ENCODE data around the gene GNG7.
"Not testable (repeated sequence)": the region's sequence is repeated elsewhere in the genome, so short reads cannot be mapped to it uniquely, and the experiment has no call there.

Gene GNG7

DNA sequence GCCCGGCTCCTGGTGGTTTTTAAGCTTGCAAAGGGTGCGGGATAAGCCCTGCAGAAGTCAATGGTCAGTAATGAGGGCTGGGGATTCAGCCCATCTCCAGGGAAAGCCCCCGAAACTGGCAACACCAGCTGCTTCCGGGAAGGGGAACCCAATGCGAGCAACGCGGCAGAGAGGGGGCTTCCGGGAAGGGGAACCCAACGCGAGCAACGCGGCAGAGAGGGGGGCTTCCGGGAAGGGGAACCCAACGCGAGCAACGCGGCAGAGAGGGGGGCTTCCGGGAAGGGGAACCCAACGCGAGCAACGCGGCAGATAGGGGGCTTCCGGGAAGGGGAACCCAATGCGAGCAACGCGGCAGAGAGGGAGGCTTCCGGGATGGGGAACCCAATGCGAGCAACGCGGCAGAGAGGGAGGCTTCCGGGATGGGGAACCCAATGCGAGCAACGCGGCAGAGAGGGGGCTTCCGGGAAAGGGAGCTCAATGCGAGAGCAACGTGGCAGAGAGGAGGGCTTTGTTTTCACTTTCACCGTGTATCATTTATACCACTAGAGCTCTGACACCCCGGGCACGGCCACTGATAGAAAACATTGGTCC lies 80.0 kb downstream of the GNG7 start:
- DNase-seq: not testable (repeated sequence)

DNA sequence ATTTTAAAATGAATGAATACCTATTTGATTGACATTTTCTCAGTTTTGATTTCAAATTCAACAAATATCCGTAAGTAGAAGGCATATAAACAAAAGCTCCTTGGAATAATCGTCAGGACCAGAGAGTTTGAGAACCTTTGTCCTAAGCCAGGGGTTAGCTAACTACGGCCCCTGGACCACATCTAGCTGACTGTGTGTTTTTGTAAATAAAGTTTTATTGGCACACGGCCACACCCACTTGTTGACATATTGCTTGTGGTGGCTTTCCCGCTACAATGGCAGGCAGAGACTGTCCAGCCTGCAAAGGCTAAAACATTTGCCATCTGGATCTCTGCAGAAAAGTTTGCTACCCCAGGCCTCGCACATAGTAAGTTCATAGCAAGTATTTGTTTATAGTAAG lies 83.4 kb downstream of the GNG7 start:
- no peak for DNase-seq

DNA sequence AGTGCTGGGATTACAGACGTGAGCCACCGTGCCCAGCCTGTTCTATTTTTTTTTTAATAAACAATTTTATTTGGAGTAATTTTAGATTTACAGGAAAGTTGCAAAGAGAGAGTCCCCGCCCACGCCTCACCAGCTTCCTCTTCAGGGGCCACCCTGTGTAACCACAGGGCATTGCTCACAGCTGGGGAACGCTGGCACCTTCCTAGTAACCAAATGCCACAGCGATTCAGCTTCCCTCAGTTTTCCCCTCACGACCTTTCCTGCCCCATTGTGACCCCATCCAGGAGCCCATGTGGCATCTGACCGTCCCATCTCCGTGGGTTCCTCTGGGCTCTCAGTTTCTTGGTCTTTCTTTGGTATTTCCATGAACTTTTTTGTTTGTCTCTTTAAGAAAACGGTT lies 83.9 kb downstream of the GNG7 start:
- no peak for DNase-seq

DNA sequence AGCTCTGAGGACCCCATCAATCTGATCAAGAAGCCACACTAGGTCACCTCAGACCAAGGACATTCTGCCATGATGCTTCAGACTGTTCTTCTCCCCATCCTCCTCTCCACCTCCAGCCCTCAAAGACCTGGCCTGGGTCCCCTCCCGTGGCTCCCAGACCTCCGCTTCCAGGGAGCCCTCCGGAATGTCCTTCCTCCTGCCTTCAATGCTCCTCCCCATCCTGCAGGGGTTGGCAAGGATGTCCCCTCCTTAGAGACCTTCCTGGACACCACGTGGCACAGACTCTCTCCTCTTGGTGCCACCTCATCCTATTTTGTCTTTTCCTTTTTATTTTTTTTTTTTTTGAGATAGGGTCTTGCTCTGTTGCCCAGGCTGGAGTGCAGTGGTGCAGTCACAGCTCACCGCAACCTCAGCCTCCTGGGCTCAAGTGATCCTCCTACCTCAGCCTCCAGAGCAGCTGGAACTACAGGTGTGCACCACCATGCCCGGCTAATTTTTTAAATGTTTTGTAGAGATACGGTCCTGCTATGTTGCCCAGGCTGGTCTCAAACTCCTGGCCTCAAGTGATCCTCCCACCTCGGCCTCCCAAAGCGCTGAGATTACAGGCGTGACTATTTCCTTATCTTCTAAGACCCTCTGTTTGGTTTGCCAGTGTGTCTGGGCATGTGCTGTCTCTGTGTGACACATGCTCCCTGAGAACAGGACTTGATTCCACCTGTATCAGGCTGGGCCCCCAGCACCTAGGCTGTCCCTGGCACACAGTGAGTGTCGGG lies 84.9 kb downstream of the GNG7 start:
- no peak for DNase-seq

DNA sequence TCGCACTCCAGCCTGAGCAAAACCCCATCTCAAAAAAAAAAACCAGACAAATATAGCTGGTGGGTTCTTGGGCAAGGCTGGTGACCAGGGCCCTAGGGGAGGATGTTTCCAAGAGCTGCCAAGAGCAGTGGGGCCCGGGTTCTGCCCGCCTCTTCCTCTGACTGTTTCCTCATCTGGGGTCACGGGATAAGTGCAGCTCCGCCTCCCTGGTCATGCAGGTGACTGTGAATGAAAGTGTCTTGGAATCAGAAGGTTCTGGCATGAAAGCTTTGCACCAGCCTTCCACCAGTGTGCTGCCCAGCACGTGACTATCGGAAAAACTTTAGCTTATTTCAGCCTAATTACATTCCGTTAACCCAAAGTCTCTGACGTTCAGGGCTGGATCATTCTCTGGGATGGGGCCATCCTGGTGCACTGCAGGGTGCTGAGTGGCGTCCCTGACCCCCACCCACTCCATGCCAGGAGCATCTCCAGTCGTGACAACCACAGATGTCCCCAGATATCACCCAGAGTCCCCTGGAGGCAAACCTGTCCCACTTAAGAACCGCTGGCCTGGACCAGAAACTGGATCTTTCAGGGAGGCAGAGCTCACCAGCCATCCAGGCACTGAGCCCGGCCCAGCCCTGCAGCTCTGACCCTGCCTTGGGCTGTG lies 85.6 kb downstream of the GNG7 start:
- no peak for DNase-seq

DNA sequence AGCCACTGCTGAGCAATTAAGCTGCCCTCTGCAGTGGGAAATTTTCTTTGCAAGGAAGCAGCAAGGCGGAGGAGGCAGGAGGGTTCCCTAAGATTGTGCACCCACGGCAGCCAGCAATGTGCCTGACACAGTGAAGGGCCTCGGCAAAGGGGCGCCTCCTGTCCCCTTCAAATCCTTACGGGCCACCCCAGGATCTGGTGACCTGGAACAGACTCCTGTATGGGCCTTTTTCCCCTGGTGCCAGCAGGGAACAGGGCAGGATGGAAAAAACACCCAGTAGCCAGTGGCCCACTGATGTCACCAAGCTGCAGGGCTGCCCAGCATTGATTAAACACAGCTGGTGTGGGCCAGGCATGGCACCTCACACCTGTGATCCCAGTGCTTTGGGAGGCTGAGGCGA lies 86.7 kb downstream of the GNG7 start:
- DNase-seq: no peak

DNA sequence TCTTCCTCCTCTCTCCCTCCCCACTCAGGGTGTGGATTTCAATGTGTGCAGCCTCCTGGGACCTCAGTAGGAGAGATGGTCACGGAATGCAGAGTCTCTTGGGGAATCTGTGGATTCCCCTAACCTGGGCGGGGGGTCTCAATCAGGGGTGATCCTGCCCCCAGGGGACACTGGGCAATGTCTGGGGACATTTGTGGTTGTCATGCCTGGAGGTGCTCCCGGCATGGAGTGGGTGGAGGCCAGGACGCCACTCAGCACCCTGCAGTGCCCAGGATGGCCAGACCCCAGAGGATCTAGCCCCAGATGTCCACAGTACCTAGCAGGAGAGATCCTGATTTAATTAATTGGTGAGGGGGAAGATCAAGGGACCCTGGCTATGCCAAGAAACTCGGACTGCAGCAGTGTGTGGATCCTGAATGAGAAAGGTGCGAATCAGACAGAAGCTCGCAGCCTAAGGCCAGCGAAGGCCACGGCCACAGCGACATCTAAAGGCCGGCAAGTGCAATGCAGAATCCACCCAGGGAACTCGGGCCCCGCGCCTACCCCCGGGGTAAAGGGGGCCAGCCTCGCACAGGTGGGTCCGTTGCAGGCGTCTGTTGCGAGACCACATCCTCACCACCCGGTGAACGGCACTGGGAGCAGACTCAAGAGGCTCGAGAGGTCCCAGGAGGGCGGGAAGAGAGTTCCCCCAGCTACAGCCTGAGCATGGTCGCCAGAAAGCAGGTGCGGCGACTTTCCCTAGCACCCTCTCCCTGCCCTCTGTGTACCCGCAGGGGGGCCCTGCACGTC lies 88.8 kb downstream of the GNG7 start:
- DNase-seq: no peak

DNA sequence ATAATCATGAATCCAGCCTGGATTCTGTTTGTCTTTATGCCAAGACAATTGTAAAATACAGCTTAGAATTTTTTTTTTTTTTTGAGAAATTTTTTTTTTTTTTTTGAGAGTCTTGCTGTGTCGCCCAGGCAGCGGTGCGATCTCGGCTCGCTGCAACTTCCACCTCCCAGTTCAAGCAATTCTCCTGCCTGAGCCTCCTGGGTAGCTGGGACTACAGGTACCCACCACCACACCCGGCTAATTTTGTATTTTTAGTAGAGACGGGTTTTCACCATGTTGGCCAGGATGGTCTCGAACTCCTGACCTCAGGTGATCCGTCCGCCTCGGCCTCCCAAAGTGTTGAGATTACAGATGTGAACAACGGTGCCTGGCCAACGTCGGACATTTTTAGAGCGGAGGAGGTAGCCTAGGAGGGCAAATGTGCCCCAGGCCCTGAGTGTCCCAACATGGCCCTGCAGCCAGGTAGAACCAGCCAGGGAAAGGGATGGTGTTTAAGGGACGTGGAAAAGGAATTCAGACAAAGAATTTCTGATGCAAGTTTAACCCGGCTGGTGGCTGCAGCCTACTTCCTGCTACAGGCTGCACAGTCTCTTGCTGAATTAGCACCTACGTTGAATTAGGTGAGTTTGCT lies 89.8 kb downstream of the GNG7 start:
- DNase-seq: no peak

DNA sequence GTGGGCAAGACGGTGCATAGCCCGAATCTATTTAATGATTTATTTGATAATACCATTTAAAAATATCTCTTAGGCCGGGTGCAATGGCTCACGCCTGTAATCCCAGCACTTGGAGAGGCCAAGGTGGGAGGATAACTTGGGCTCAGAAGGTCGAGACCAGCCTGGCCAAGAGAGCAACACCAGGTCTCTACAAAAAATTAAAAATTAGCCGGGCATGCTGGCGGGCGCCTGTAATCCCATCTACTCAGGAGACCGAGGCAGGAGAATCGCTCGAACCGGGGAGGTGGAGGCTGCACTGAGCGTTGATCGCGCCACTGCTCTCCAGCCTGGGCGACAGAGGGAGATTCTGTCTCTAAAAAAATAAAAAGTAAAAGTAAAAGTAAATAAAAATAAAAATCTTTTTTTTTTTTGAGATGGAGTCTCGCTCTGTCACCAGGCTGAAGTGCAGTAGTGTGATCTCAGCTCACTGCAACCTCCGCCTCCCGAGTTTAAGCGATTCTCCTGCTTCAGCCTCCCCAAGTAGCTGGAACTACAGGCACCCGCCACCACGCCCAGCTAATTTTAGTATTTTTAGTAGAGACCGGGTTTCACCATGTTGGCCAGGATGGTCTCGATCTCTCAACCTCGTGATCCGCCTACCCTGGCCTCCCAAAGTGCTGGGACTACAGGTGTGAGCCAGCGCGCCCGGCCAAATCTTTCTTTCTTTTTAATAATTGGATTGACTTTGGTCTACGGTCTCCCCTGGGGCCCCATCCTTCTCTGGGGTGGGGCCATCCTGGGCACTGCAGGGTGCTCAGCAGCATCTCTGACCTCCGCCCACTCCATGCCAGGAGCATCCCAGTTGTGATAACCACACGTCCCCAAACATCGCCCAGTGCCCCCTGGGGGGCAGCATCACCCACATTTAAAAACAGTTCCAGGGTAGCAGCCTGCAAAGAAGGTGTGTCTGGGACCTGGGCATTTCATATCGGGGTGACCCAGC lies 90.7 kb downstream of the GNG7 start:
- no peak for DNase-seq

DNA sequence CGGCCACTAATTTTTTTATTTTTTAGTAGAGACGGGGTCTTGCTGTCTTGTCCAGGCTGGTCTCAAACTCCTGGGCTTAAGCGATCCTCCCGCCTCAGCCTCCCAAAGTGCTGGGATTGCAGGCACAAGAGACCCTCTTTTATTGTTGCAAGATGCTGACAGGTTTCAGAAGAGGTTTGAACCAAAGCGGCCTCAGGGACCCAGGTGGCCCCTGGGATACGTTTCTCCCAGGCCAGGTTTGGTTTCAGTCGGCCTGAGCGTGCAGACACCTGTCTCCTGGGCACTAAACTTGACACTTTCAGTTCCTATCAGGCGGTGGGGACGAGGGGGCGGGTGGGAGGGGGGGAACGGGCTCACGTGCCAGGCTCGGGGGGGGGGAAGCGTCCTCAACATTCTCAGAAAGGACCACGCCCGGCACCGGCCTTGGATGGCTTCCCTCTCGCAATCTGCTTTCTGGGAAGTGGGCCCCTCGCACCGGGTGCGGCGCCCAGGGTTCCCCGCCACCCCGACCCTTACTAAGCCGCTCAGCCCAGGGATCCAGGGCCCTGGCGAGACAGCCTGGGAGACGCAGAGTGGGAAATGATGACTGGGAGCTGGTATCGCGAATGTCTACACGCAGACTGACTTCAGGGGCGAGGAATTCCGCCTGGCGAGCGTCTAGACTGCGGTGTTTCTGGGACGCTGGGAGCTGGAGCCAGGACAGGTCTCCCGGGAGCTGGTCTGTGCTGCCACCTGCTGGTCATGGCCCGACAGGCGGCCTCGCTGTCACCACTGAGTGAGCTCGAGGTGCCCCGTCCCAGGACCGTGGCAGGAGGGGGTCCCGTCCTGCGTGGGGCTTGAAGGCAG lies 91.6 kb downstream of the GNG7 start:
- DNase-seq: peak; percentile 83

DNA sequence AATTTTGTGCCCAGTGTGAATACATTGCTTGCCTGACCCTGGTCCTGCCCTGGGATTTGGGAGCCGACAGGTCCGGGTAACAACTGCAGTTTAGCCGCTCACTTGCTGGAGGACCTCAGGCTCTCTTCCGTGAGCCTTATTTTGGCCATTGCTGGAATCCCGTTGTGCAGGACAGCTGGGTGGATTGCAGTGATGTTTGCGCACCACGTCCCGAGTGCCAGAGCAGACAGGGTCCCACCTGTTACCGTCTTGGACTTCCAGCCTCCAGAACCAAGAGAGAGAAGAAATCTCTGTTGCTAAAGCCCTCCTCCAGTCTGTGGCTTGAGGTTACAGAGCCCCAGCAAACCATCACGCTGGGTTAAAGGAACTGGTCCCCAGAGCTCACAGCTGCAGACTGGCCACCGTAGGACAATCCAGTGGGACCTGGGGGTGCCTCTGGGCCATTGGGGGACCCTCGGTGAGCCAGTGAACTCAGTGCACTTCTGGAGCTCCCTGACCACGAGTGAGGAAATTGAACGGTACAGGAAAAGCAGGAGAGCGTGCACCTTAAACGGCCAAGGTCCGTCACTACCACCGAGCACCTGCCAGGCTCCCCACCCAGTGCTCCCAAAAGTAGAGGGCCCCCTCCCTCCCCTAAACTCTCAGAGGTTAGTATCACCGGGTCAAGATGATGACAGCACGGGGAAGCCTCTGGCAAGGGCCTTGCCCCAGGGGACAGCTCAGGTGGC lies 92.9 kb downstream of the GNG7 start:
- DNase-seq: no peak

DNA sequence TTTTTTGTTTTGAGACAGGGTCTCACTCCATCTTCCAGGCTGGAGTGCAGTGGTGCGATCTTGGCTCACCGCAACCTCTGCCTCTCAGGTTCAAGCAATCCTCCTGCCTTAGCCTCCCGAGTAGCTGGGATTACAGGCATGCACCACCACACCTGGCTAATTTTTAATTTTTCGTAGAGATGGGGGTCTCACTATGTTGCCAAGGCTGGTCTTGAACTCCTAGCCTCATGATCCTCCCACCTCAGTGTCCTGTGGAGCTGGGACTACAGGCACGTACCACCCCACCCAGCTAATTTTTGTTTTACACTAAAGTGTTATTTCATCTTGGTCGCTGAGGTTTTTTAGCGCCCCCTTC lies 93.5 kb downstream of the GNG7 start:
- DNase-seq: not testable (repeated sequence)

DNA sequence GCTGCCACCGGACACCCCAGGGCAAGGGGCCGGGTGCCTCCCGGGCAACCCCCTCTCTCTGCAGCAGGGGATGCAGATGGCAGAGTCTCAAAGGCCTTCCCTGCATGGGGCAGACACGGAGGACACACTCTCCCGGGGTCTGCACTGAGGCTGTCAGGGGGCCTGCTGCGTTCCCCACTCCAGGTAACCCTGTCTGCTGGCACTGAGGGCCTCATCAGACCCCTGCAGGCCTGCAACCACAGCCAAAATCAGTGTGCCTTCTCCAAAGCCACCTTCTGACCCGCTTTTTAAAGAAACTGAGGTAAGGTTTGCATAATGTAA lies 93.9 kb downstream of the GNG7 start:
- DNase-seq: no peak

DNA sequence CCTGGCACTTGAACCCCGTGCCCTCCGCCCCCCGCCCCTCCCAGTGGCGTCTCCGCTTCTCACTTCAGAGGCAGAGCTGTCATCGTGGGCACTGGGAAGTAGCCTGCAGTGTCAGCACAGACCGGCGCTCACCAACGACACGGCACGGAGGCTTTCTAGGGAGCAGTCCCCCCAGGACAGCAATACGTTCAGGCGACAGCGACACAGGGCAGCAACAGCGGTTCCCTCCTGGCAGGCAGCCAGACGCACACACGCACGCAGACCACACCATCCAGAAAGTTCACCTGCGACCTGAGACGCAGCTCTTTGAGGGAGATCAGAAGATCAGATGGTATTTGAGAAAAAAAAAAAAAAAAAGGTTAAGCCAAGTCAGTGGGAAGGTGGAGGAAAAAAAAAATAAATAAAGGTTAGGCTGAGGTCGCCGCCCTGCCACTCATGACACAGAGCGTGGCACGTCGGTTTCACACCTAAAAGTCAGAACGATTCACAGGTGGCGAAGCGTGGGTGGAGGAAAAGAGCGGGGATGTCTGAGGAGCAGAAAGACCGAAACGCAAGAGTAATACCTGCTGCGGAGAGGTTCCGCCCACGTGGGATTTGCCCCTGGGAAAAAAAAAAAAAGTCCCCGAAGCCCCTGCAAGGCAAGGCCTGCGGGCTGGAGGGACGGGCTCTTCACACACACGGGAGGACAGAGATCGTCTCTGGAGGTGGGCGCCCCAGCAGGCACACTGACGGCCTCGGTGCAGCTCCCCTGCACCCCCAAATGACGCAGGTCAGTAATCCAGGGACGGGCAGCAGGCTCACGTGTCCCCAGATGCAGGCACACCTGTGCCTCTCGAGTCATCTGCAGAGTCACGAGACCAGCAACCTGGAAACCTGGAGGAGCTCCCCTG lies 94.5 kb downstream of the GNG7 start:
- DNase-seq: no peak

DNA sequence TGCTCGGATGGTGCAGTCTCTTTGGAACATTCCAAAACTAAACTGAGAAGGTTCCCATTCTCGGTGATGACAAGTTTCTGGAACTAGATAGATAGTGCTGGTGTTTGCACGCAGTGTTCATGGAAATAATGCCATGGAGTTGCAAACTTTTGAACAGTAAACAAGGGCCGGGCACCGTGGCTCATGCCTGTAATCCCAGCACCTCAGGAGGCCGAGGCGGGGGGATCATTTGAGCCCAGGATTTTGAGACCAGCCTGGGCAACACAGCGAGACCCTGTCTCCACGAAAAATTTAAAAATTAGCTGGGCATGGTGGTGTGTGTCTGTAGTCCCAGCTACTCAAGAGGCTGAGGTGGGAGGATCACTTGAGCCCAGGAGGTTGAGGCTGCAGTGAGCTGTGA lies 95.7 kb downstream of the GNG7 start:
- not testable (repeated sequence) for DNase-seq

DNA sequence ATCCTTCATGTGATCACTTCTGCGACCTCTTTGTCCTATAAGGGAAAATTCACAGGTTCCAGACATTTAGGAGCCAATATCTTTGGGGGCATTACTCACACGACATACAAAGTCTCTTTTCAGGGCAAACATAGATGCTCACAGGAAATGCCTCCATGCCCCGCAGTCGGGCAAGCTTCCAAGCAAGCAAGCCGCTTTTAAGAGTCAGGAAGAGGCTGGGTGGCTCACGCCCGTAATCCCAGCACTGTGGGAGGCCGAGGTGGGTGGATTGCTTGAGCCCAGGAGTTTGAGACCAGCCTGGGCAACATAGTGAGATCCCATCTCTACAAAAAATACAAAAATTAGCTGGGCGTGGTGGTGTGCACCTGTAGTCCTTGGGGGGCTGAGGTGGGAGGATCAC lies 96.6 kb downstream of the GNG7 start:
- not testable (repeated sequence) for DNase-seq

DNA sequence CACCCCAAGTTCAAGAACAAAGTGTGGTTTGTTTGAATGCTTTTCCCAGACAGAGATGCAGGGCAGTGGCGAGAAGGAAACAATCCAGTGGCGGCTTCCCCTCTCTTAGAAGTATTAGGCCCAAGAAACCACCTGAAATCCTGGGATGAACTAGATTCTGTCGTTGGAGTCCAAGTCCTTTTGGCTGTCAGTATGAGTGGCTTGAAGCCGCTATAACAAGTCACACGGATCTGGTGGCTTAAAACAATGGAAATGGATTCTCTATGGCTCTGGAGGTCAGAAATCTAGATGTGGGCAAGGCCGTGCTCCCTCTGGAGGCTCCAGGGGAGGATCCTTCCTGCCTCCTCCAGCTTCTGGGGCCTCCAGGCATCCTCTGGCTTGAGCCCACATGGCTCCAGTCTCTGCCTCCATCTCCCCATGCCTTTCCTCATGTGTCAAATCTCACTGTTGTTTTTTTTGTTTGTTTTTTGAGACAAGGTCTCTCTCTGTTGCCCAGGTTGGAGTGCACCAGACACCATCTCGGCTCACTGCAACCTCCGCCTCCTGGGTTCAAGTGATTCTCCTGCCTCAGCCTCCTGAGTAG lies 97.7 kb downstream of the GNG7 start:
- no peak for DNase-seq

DNA sequence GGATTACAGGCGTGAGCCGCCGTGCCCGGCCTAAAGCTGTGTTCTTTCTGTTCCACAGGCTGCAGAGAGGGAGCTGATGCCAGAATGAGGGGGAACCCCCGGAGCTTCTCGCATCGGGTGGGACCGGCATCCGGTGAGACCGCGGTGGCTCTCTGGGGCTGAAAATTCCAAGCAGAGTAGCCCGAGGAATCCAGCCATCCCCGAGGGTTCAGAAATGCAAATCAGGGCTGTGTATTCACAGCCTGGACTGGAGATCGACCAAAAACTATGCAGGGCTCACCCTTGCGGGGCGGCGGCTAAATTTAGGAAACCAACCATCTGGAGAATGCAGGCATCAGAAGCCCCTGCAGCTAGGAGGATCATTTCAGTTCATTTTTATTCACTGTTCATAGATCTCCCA lies 99.2 kb downstream of the GNG7 start:
- DNase-seq: no peak
